ENCODE data around the gene LGALS7.

GRCh38 chr19:38723606-38723965, 49.7 kb downstream of the LGALS7 start:
- no peak for TF ChIP-seq USF2 (IDR thresholded peaks at IDR 0.05; ENCODE audit: low read depth, low read length)
- no peak for TF ChIP-seq POLR2A (IDR thresholded peaks at IDR 0.05; ENCODE audit: low read depth, low read length)
- TF ChIP-seq CTCF (conservative IDR thresholded peaks at IDR 0.05; ENCODE audit: low read depth, low read length): no peak
- no peak for TF ChIP-seq RCOR1 (IDR thresholded peaks at IDR 0.05; ENCODE audit: insufficient replicate concordance, low read length)
